GM12878 (cell line): ENCODE measurements around the gene PLXNB3. TPM values are rescaled to one million over a fixed set of nuclear protein-coding genes. Genes with fewer than 3 reads are reported as not detected.

ENCODE experiments used
- ATAC-seq: fragments of 200-7000 bp; cut with Tn5 transposase; 3 replicates; pipeline ENCODE4 v1.9.1; 2020; ENCODE audit warnings: mild to moderate bottlenecking, moderate library complexity
- BruUV-seq: library from RNA; stranded (reverse); fragments of 400-500 nt; replicated peaks from 2 replicates; lab custom pipeline; 2021; lab: Mats Ljungman, UMichigan
- CTCF ChIA-PET: fragments of 300-600 bp; sonication (Branson Sonifier 250); formaldehyde crosslinking; extraction: SDS; loops from one replicate; lab custom pipeline; 2021; ENCODE audit warnings: inconsistent platforms; lab: Yijun Ruan, JAX
- POLR2A ChIA-PET: fragments of 350-600 bp; formaldehyde crosslinking; extraction: SDS; loops from one replicate; lab custom pipeline; 2021; ENCODE audit warnings: inconsistent platforms; lab: Charles Lee
- RAD21 ChIA-PET: fragments of 300-600 bp; sonication (Branson Sonifier 250); formaldehyde crosslinking; loops from one replicate; lab custom pipeline; 2023; ENCODE audit warnings: antibody characterized with exemption; ENCODE audit not compliant: unreplicated experiment; lab: Charles Lee
- SMC1A ChIA-PET: fragments of 300-600 bp; sonication (Branson Sonifier 250); formaldehyde crosslinking; loops from one replicate; lab custom pipeline; 2023; ENCODE audit not compliant: unreplicated experiment, uncharacterized antibody; lab: Charles Lee
- DNase-seq: peaks from one replicate; pipeline ENCODE4 v3.0.0-alpha.2; 2011; ENCODE audit warnings: low read depth, low spot score
- FAIRE-seq: peaks from 3 replicates; lab custom pipeline; 2011; peaks lifted over from hg19 to GRCh38; lab: Jason Lieb, UNC
- H2AFZ ChIP-seq: 2 replicates; pipeline ENCODE4 v1.6.0; 2011; ENCODE audit warnings: low read depth, low read length, control low read depth; ENCODE audit not compliant: control insufficient read depth
- H3K27ac ChIP-seq: 2 replicates; pipeline ENCODE4 v1.5.1; 2011; ENCODE audit warnings: control low read depth; ENCODE audit not compliant: control insufficient read depth, insufficient read depth
- H3K27me3 ChIP-seq, 2 experiments: replicated peaks in 1 of 2; 2 replicates each; pipeline versions ENCODE4 v1.6.0 to v1.6.1; 2011; ENCODE audit warnings: low read length in 1 of 2; ENCODE audit not compliant: control insufficient read depth in 2 of 2, insufficient read depth in 2 of 2
- H3K36me3 ChIP-seq, 2 experiments: 2 replicates each; pipeline ENCODE4 v1.5.1; 2011; ENCODE audit warnings: low read length in 1 of 2; ENCODE audit not compliant: control insufficient read depth in 2 of 2, insufficient read depth in 2 of 2
- H3K4me1 ChIP-seq: 2 replicates; pipeline ENCODE4 v1.6.1; 2011; ENCODE audit warnings: mild to moderate bottlenecking, low read length, moderate library complexity, mixed read lengths; ENCODE audit not compliant: control insufficient read depth, insufficient read depth
- H3K4me2 ChIP-seq: 2 replicates; pipeline ENCODE4 v1.6.0; 2011; ENCODE audit warnings: control low read depth; ENCODE audit not compliant: control insufficient read depth, insufficient read depth
- H3K4me3 ChIP-seq: fragments of 200-600 bp; sonication (generic); 2 replicates; pipeline ENCODE4 v1.5.1; 2016
- H3K79me2 ChIP-seq: 2 replicates; pipeline ENCODE4 v1.6.0; 2011; ENCODE audit warnings: low read length; ENCODE audit not compliant: control insufficient read depth, insufficient read depth
- H3K9ac ChIP-seq: 2 replicates; pipeline ENCODE4 v1.8.0; 2011; ENCODE audit warnings: low read length, control low read depth, mixed read lengths; ENCODE audit not compliant: control insufficient read depth, insufficient read depth
- H3K9me3 ChIP-seq: replicated peaks from 3 replicates; pipeline ENCODE4 v1.5.1; 2011; ENCODE audit warnings: mild to moderate bottlenecking, low read length; ENCODE audit not compliant: control insufficient read depth, insufficient read depth
- H4K20me1 ChIP-seq: 2 replicates; pipeline ENCODE4 v1.6.0; 2011; ENCODE audit not compliant: control insufficient read depth, insufficient read depth
- ASH2L ChIP-seq: fragments of 300-600, 200-600 bp; sonication (generic); IDR thresholded peaks from 2 replicates; pipeline ENCODE4 v1.6.1; 2017; ENCODE audit warnings: low read depth, mild to moderate bottlenecking, borderline replicate concordance
- ATF2 ChIP-seq: IDR thresholded peaks from 2 replicates; pipeline ENCODE4 v1.6.1; 2012; ENCODE audit warnings: low read length, inconsistent platforms
- ATF3 ChIP-seq: IDR thresholded peaks from 2 replicates; pipeline ENCODE4 v1.6.1; 2011; ENCODE audit warnings: low read depth, mild to moderate bottlenecking, low read length, moderate library complexity, borderline replicate concordance; ENCODE audit errors: extremely low read depth
- CHD1 ChIP-seq: IDR thresholded peaks from 2 replicates; pipeline ENCODE4 v1.6.1; 2012; ENCODE audit warnings: low read depth, low read length, improper control_type of control experiment
- CREB1 ChIP-seq: IDR thresholded peaks from 2 replicates; pipeline ENCODE4 v1.6.1; 2012; ENCODE audit warnings: low read depth, mild to moderate bottlenecking, inconsistent platforms
- EED ChIP-seq: sonication (generic); IDR thresholded peaks from 2 replicates; pipeline ENCODE4 v1.6.1; 2016; ENCODE audit warnings: antibody characterized with exemption, low read depth
- FOXM1 ChIP-seq: IDR thresholded peaks from 2 replicates; pipeline ENCODE4 v1.6.1; 2012; ENCODE audit warnings: low read depth, mild to moderate bottlenecking, inconsistent platforms, low read length, moderate library complexity
- GABPA ChIP-seq: IDR thresholded peaks from 2 replicates; pipeline ENCODE4 v1.6.1; 2014; ENCODE audit warnings: antibody characterized with exemption, low read depth, mild to moderate bottlenecking, inconsistent platforms
- NFYA ChIP-seq: IDR thresholded peaks from 2 replicates; pipeline ENCODE4 v1.6.1; 2011; ENCODE audit warnings: low read depth, mild to moderate bottlenecking, low read length, improper control_type of control experiment, borderline replicate concordance
- PKNOX1 ChIP-seq: fragments of 450-650 bp; IDR thresholded peaks from 2 replicates; pipeline ENCODE4 v1.6.1; 2016; ENCODE audit warnings: mild to moderate bottlenecking
- RAD51 ChIP-seq: fragments of 450-650 bp; IDR thresholded peaks from 2 replicates; pipeline ENCODE4 v1.6.1; 2016; ENCODE audit warnings: moderate library complexity, mild to moderate bottlenecking, inconsistent platforms
- RELA ChIP-seq: fragments of 450-650 bp; IDR thresholded peaks from 2 replicates; pipeline ENCODE4 v1.8.0; 2014; ENCODE audit warnings: borderline replicate concordance; ENCODE audit not compliant: partially characterized antibody
- SUZ12 ChIP-seq: fragments of 200-600 bp; sonication (generic); IDR thresholded peaks from one replicate; pipeline ENCODE4 v1.6.1; 2018; ENCODE audit warnings: antibody characterized with exemption, mild to moderate bottlenecking; ENCODE audit not compliant: unreplicated experiment
- TARDBP ChIP-seq: IDR thresholded peaks from 2 replicates; pipeline ENCODE4 v1.6.1; 2016; ENCODE audit warnings: borderline replicate concordance
- WRNIP1 ChIP-seq: IDR thresholded peaks from 2 replicates; pipeline ENCODE4 v1.6.1; 2011; ENCODE audit warnings: low read depth, low read length, improper control_type of control experiment, borderline replicate concordance
- ZBTB11 ChIP-seq: fragments of 450-650 bp; formaldehyde crosslinking; IDR thresholded peaks from 2 replicates; pipeline ENCODE4 v1.5.0; 2022; ENCODE audit warnings: mild to moderate bottlenecking, missing genetic modification characterization
- WGBS: methylation state at CpG from one replicate; pipeline ENCODE4 v1.1.6; 2016; ENCODE audit warnings: low lambda C conversion rate; ENCODE audit not compliant: insufficient replicate concordance, insufficient coverage; ENCODE audit errors: missing lambda C conversion rate; 5-methylcytosine and 5-hydroxymethylcytosine counted together
- in situ Hi-C: fragments of 300-500 bp; cut with MboI; formaldehyde crosslinking; loops from 9 replicates; pipeline ENCODE4 v1.14.3; 2018; ENCODE audit warnings: mixed read lengths
- intact Hi-C: fragments of 100-400 bp; cut with micrococcal nuclease; formaldehyde crosslinking; loops from one replicate; pipeline ENCODE4 v1.14.2; 2022; ENCODE audit not compliant: unreplicated experiment
- polyA plus RNA-seq, 11 experiments: library from polyadenylated mRNA; depleted of rRNA in 4 of 11; unstranded in 6 of 11; stranded (reverse) in 5 of 11; fragments of >200 nt; fragmentation: Nextera tagmentation in 4 of 11; fragmentation: Illumina TruSeq in 1 of 11; extraction: Ambion mirVana in 4 of 11; extraction: Trizol in 1 of 11; gene quantifications; 1 replicate in 1 of 11; 2 replicates in 10 of 11; pipeline versions ENCODE4 v1.2.1 to v1.2.3, GENCODE V29; 2011 to 2016; ENCODE audit warnings: inconsistent platforms in 2 of 11, missing spikeins in 2 of 11, low read depth in 1 of 11
- total RNA-seq, 4 experiments: library from RNA; depleted of rRNA in 3 of 4; stranded (reverse); fragments of >200 nt in 3 of 4; fragmentation: Illumina TruSeq in 1 of 4; extraction: Trizol in 1 of 4; gene quantifications; 2 replicates each; pipeline versions ENCODE4 v1.2.1 to v1.2.3, GENCODE V29; 2013 to 2021

Gene PLXNB3
- total and polyA plus RNA-seq, 10 of the 15 experiments (the other 5 are each of a cell fraction or from before 2014, with no cell fraction given), result 0.06 to 0.68 (median 0.19) TPM; not detected in 4

- TF ChIP-seq ZBTB11 (CRISPR knock-in tag) (no peak), RAD51 (no peak)
These were observed 41.4 kb downstream of the PLXNB3 start (continued) for GRCh38 chrX:153805436-153805835.

- BruUV-seq, result no TSS peak
- no peak for ATAC-seq
- ChIA-PET CTCF (interaction anchor here (1.2 kb wide), 1 partner anchor 140 kb away, joined by 3 read pairs; no protein-coding TSS in a partner anchor), SMC1A (no interaction called here), RAD21 (no interaction called here), POLR2A (no interaction called here)
- intact Hi-C loops, result no loop called here
- DNase-seq, result no peak
- in situ Hi-C loops, result loop anchor here (25.0 kb wide), 1 partner anchor 620 kb away; the partner anchor contains the start of gene MAGEA1
- Histone ChIP-seq H3K4me2 (no peak overlapping the region), H3K4me1 (no peaks in the 10 kb centered on the region), H2AFZ (no peak overlapping the region), H3K27ac (no peak overlapping the region), H3K4me3 (no peak overlapping the region), H3K36me3 (no peaks in the 10 kb centered on the region), H3K9me3 (no peaks in the 10 kb centered on the region; the same call in 2 of the 3 replicates), H3K79me2 (no peaks in the 10 kb centered on the region), H3K9ac (no peak overlapping the region), H3K27me3 (no peaks in the 10 kb centered on the region; a peak in 1 of 4 replicates), H4K20me1 (no peaks in the 10 kb centered on the region)
- FAIRE-seq, result no peak
- 64% methylated on average over 28 of the region's 28 CpGs for WGBS
- no peak for TF ChIP-seq FOXM1
- TF ChIP-seq RELA, result no peak
- no peak for TF ChIP-seq SUZ12
- TF ChIP-seq ATF2, result no peak
- no peak for TF ChIP-seq ATF3
- no peak for TF ChIP-seq GABPA
- TF ChIP-seq WRNIP1, result no peak
- no peak for TF ChIP-seq PKNOX1
- no peak for TF ChIP-seq EED
- TF ChIP-seq TARDBP, result no peak
- TF ChIP-seq CREB1, result no peak
- no peak for TF ChIP-seq CHD1
- no peak for TF ChIP-seq ASH2L
- no peak for TF ChIP-seq RAD51
- TF ChIP-seq NFYA, result no peak
These were observed 43.0 kb downstream of the PLXNB3 start for GRCh38 chrX:153806999-153807575.
